Activated CD8-positive, alpha-beta memory T cell treated with anti-CD3 and anti-CD28 coated beads for 36 hours (primary cell): ENCODE measurements around the gene DEDD2. TPM values are rescaled to one million over a fixed set of nuclear protein-coding genes. Genes with fewer than 3 reads are reported as not detected.

Source experiments
- CTCF ChIA-PET: fragments of 350-600 bp; sonication (Branson Sonifier 250); formaldehyde crosslinking; loops from one replicate; lab custom pipeline; 2021; ENCODE audit warnings: antibody characterized with exemption; lab: Charles Lee
- POLR2A ChIA-PET: fragments of 350-600 bp; sonication (Branson Sonifier 250); formaldehyde crosslinking; loops from one replicate; lab custom pipeline; 2021; ENCODE audit warnings: antibody characterized with exemption; lab: Charles Lee
- total RNA-seq, 2 experiments: library from RNA; stranded (reverse); gene quantifications; one replicate each; pipeline ENCODE4 v1.2.3, GENCODE V29; 2021

The DEDD2 gene
- total RNA-seq, 2 experiments from 2014 or later: 27.4 to 28.6 TPM

DNA sequence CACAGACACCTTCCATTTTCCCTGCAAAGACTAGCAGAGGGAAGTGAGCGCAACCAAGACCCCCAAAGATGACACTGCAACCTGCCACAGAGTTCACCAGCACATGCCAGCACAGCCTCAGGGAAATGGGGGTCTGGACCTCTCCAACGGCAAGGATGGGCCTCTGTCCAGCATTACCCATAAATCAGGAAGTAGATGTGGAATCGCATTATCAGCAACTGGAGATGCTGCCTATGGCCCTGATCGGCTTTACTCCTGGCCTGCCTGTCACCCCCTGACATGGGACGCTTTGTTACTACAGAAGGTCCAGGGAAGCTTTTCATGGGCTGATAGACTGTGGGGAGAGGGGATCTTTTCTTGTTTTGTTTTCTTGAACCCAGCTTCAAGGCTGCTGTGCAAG is 43.8 kb downstream of the DEDD2 start:
- ChIA-PET POLR2A (no interaction called here), CTCF (no interaction called here)

DNA sequence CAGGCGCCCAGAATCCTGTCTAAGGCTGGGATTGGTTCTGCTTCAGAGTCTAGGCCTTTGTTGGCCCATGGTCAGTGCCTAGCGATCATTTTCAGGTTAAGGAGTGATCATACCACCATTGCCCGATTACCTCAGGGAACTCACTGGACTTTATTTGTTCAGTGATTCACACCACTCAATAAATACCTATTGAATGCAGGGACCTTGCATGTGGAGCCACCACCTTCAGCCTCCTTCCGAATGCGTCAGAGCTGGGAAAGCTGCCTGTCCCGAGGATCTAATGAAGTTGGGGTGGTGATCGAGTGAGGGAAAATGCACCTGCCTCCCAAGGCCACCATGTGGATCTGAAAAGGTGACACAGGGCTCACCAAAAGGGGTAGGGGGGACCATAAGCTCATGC is 45.2 kb downstream of the DEDD2 start:
- ChIA-PET POLR2A (no interaction called here), CTCF (no interaction called here)

DNA sequence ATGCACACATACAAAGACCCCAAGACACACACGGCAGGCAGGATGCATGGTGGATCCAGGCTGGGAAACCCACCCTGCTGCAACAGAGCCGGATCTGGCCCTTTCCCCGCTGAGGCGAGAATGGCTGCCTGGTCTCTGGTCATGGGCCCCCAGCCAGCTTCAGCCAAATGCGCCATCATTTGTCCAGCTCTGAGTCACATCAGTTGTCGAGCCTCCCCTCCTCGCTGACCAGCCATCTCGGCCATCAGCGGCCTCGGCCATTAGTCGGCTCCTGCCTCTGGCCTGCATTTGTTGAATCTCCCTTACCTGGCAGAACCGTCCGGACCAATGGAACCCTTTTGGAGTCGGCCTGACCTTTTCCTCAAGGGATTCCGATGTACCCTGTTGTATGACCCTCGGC is 46.8 kb downstream of the DEDD2 start:
- POLR2A ChIA-PET: no interaction called here
- CTCF ChIA-PET: interaction anchor here (0.7 kb wide), 1 partner anchor 36 kb away, joined by 3 read pairs; no protein-coding TSS in a partner anchor

GRCh38 chr19:42169486-42170413 is 47.7 kb downstream of the DEDD2 start:
- ChIA-PET CTCF (no interaction called here), POLR2A (no interaction called here)

GRCh38 chr19:42168206-42168605 is 49.3 kb downstream of the DEDD2 start:
- ChIA-PET POLR2A (no interaction called here), CTCF (no interaction called here)

- ChIA-PET POLR2A (no interaction called here), CTCF (interaction anchor here (1.3 to 3.4 kb wide), 3 partner anchors 10 to 58 kb away, joined by 3 to 10 read pairs (median 4); no protein-coding TSS in a partner anchor)
These were observed 51.2 kb downstream of the DEDD2 start for GRCh38 chr19:42166316-42166715.

- ChIA-PET POLR2A (no interaction called here), CTCF (interaction anchor here (0.6 to 3.4 kb wide), 5 partner anchors 11 to 57 kb away, joined by 3 to 10 read pairs (median 3); no protein-coding TSS in a partner anchor)
These were observed 52.3 kb downstream of the DEDD2 start for GRCh38 chr19:42165146-42165545.

- ChIA-PET CTCF (no interaction called here), POLR2A (interaction anchor here (0.5 kb wide), 1 partner anchor 218 kb away, joined by 6 read pairs; no protein-coding TSS in a partner anchor)
These were observed 55.7 kb downstream of the DEDD2 start for GRCh38 chr19:42161616-42162263.

GRCh38 chr19:42159942-42160341 is 57.5 kb downstream of the DEDD2 start:
- POLR2A ChIA-PET: no interaction called here
- CTCF ChIA-PET: interaction anchor here (0.9 kb wide), 1 partner anchor 25 kb away, joined by 3 read pairs; no protein-coding TSS in a partner anchor

DNA sequence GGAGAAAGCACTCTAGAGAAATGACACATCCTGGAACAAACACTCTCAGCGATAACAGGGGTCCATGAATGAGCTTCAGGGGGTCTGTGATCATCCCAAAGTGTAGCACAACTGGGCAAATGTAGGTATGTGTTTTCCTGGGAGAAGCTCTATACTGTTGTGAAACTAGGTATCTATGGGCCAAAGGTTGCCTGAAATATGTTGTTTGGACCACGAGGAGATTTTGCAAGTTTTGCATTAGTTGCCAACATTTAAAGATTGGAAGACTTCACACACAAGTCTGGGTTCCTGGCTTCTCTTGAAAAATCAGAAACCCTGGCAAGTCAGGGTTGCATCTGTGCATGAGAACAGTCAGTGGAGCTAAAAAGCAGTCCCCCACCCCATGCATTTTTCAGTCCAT is 58.6 kb downstream of the DEDD2 start:
- ChIA-PET CTCF (interaction anchor here (0.9 kb wide), 1 partner anchor 26 kb away, joined by 3 read pairs; no protein-coding TSS in a partner anchor), POLR2A (interaction anchor here (0.5 kb wide), 1 partner anchor 39 kb away, joined by 3 read pairs; no protein-coding TSS in a partner anchor)

DNA sequence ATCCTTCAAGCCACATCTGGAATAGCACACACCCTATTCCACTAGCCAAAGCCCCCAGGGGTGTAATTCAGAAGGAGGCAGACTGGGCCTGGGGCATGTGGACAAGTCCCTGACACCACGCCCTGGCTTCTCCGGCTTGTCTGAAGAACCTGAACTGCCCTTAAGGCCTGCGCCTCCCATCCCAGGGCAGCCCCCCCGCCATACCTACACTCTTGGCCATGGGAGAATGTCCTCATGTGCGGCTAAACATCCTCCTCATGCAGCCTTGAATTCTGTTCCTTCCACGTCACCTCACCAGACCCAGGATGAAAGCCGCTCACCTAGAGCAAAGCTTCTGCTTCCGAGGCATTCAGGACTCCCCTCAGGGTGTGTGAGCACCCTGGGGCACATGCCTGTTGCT is 60.9 kb downstream of the DEDD2 start:
- POLR2A ChIA-PET: no interaction called here
- CTCF ChIA-PET: no interaction called here

DNA sequence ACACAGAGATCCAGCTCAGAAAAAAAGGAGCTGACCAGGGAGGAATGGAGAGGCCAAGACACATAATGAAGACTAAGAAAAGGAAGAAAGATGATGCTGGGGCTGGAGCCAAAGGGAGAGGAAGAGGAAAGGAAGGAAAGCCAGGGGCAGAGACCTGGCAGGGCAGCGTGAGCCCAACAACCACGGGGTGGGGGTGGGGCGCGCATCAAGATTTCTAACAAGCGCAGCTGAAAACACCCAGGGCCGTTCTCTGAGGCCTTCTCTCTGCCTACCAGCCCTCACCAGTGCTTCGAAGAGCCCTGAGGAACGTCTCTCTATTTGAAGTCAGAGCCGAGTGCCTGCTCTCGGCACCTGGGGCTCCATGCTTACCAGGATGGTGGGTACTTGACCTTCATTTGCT is 61.7 kb downstream of the DEDD2 start:
- ChIA-PET CTCF (no interaction called here), POLR2A (no interaction called here)

- ChIA-PET POLR2A (no interaction called here), CTCF (interaction anchor here (1.0 kb wide), 1 partner anchor 32 kb away, joined by 3 read pairs; no protein-coding TSS in a partner anchor)
These were observed 62.8 kb downstream of the DEDD2 start for GRCh38 chr19:42154471-42155323.

- CTCF ChIA-PET: interaction anchor here (0.8 kb wide), 1 partner anchor 88 kb away, joined by 3 read pairs; no protein-coding TSS in a partner anchor
These were observed 63.6 kb downstream of the DEDD2 start for GRCh38 chr19:42153672-42154433.

DNA sequence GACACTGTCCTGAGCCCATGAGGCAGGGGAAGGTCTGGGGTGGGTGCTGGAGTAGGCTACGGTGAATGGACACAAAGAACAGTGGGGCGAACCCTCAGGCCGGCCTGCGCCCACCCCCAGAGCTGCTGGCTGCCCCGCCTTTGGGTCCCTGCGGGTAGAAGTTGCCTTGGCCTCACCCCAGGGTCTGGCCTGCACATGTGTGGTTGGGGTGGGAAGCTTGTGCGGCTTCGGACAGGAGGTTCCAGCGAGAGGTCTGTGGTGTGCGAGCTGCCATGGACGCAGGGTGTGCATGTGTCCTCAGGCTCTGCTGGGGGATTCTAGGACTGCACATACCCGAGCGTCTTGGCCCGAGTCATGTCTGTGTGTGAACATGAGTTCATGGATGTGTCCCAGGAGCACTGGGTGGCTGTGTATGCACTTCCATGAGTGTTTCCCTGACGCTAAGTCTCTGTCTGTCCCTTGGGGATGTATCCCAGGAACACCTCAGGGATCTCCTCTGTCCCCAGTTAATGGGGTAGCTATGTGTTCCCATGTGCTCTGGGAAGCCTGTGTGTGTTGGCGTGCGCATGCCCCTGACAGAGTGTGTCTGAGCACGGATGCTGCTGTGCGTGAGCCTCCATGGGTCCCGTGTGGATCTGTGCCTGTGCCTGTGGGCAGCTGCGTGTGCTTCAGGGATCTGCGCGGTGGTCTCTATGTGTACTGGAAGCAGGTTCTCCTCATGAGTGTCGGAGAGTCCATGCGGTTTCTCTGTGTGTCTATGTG is 64.4 kb downstream of the DEDD2 start:
- POLR2A ChIA-PET: no interaction called here
- CTCF ChIA-PET: interaction anchor here (0.8 kb wide), 1 partner anchor 89 kb away, joined by 3 read pairs; no protein-coding TSS in a partner anchor

More at GRCh38 chr19:42153672-42154433, 63.6 kb downstream of the DEDD2 start:
- POLR2A ChIA-PET: no interaction called here

DNA sequence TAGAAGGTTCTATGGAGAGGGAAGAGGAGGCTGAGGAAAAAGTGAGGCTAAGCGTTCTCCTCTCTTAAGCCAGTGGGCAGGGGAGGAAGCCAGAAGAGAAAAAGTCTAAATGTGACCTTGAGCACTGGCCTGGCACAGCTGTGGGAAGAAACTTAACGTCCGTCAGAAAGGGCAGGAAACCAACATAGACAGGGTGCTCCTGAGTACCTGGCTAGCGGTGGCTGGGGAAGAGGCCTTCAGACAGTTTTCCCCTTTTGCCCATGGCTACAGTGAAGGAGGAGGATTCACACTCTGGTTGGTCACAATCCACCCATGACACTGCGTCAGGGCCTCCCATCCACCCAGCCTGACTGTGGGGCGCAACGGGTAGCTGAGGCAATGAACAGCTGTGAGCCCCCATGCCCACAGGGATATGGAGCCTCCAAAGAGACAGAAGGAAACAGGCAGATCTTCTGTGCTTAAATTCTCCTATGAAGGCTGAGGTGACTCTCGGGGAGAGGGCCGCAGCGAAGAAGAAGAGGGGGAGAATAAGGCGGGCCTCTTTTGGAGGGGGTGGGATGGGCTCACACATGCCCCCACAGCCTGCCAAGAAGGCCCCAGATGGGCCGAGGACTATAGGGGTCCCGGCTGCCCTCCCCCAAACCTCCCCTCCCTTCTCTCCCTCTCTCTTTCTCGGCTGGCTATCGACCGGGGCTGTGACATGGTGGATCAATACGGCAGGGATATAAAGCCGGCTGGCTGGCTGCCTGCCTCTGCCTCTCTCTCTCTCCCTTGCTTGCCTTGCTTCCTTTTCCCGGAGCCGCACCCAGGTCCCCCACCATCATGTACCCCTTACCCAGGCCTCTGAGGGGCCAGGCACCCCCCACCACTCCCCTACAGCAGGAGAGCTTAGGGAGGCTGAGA is 65.4 kb downstream of the DEDD2 start:
- POLR2A ChIA-PET: no interaction called here
- CTCF ChIA-PET: no interaction called here
